Measurements from ENCODE around the gene ANKRD55. TPM values are rescaled to one million over a fixed set of nuclear protein-coding genes. Genes with fewer than 3 reads are reported as not detected.
"Not testable (repeated sequence)": the region's sequence is repeated elsewhere in the genome, so short reads cannot be mapped to it uniquely, and the experiment has no call there.

ANKRD55 gene
- total RNA-seq, 1 donor from 2014 or later = not detected

- Mint-ChIP-seq H3K9me3 (ENCODE audit: unreplicated experiment) (no peaks in the 10 kb centered on the region), H3K4me1 (ENCODE audit: low read depth, unreplicated experiment) (peaks cover 20% of the 10 kb centered on the region), H3K4me3 (ENCODE audit: unreplicated experiment) (no peak overlapping the region), H3K27me3 (ENCODE audit: low read depth, unreplicated experiment) (no peaks in the 10 kb centered on the region), H3K36me3 (ENCODE audit: low read depth, unreplicated experiment) (no peaks in the 10 kb centered on the region), H3K27ac (ENCODE audit: unreplicated experiment) (peak overlapping the region; percentile 95)
- Histone ChIP-seq H3K4me3 (ENCODE audit: insufficient read depth, low read depth, low read length) (no peak overlapping the region), H3K27me3 (ENCODE audit: insufficient read depth, low read length) (no peaks in the 10 kb centered on the region), H3K79me2 (ENCODE audit: insufficient read depth, low read length) (no peaks in the 10 kb centered on the region), H3K4me2 (ENCODE audit: low read length) (peak overlapping the region; percentile 71), H3K9ac (ENCODE audit: low read length) (peak overlapping the region; percentile 34), H4K20me1 (ENCODE audit: insufficient read depth, low read length) (no peaks in the 10 kb centered on the region), H3K36me3 (ENCODE audit: insufficient read depth, low read length) (no peaks in the 10 kb centered on the region), H3K4me1 (ENCODE audit: insufficient read depth, low read length) (peaks cover 17% of the 10 kb centered on the region), H2AFZ (ENCODE audit: low read depth, low read length) (no peak overlapping the region), H3K27ac (ENCODE audit: low read depth, low read length) (peak overlapping the region; percentile 71), H3K9me3 (ENCODE audit: insufficient read depth, low read depth, low read length) (no peaks in the 10 kb centered on the region)
- FAIRE-seq (peak; percentile 60), DNase-seq (ENCODE audit: low read depth) (peak; percentile 100)
- TF ChIP-seq EZH2 (IDR thresholded peaks at IDR 0.05; ENCODE audit: insufficient read depth, low read length) (no peak), CTCF (IDR thresholded peaks at IDR 0.05; ENCODE audit: insufficient read depth, low read depth, low read length) (no peak)
These were observed 109.4 kb downstream of the ANKRD55 start for GRCh38 chr5:56123531-56124243.

- H4K20me1 ChIP-seq (ENCODE audit: insufficient read depth, low read length); H3K9me3 ChIP-seq (ENCODE audit: insufficient read depth, low read depth, low read length); DNase-seq (ENCODE audit: low read depth); FAIRE-seq; H2AFZ ChIP-seq (ENCODE audit: low read depth, low read length); H3K36me3 ChIP-seq (ENCODE audit: insufficient read depth, low read length); H3K4me3 ChIP-seq (ENCODE audit: insufficient read depth, low read depth, low read length); H3K4me3 Mint-ChIP-seq (ENCODE audit: unreplicated experiment); H3K9me3 Mint-ChIP-seq (ENCODE audit: unreplicated experiment); H3K36me3 Mint-ChIP-seq (ENCODE audit: low read depth, unreplicated experiment); H3K79me2 ChIP-seq (ENCODE audit: insufficient read depth, low read length); H3K27me3 Mint-ChIP-seq (ENCODE audit: low read depth, unreplicated experiment); H3K27ac Mint-ChIP-seq (ENCODE audit: unreplicated experiment); H3K27me3 ChIP-seq (ENCODE audit: insufficient read depth, low read length): not testable (repeated sequence)
- Histone ChIP-seq H3K4me2 (ENCODE audit: low read length) (peak overlapping the region; percentile 71), H3K4me1 (ENCODE audit: insufficient read depth, low read length) (peaks cover 17% of the 10 kb centered on the region), H3K27ac (ENCODE audit: low read depth, low read length) (peak overlapping the region; percentile 71), H3K9ac (ENCODE audit: low read length) (peak overlapping the region; percentile 34)
- peaks cover 20% of the 10 kb centered on the region for H3K4me1 Mint-ChIP-seq (ENCODE audit: low read depth, unreplicated experiment)
These were observed 110.7 kb downstream of the ANKRD55 start for GRCh38 chr5:56122360-56122985.

- H4K20me1 ChIP-seq (ENCODE audit: insufficient read depth, low read length) = no peaks in the 10 kb centered on the region
- no peak for DNase-seq (ENCODE audit: low read depth)
- no peak overlapping the region for H3K9ac ChIP-seq (ENCODE audit: low read length)
- Mint-ChIP-seq H3K27me3 (ENCODE audit: low read depth, unreplicated experiment) (no peaks in the 10 kb centered on the region), H3K36me3 (ENCODE audit: low read depth, unreplicated experiment) (no peaks in the 10 kb centered on the region), H3K4me3 (ENCODE audit: unreplicated experiment) (no peak overlapping the region), H3K9me3 (ENCODE audit: unreplicated experiment) (no peaks in the 10 kb centered on the region), H3K27ac (ENCODE audit: unreplicated experiment) (no peak overlapping the region), H3K4me1 (ENCODE audit: low read depth, unreplicated experiment) (peaks cover 13% of the 10 kb centered on the region)
- H3K4me3 ChIP-seq (ENCODE audit: insufficient read depth, low read depth, low read length) = no peak overlapping the region
- TF ChIP-seq CTCF (IDR thresholded peaks at IDR 0.05; ENCODE audit: insufficient read depth, low read depth, low read length) (no peak), EZH2 (IDR thresholded peaks at IDR 0.05; ENCODE audit: insufficient read depth, low read length) (no peak)
- no peaks in the 10 kb centered on the region for H3K9me3 ChIP-seq (ENCODE audit: insufficient read depth, low read depth, low read length)
- H3K36me3 ChIP-seq (ENCODE audit: insufficient read depth, low read length) = no peaks in the 10 kb centered on the region
- H2AFZ ChIP-seq (ENCODE audit: low read depth, low read length) = no peak overlapping the region
- H3K27ac ChIP-seq (ENCODE audit: low read depth, low read length) = no peak overlapping the region
- no peak for FAIRE-seq
- H3K79me2 ChIP-seq (ENCODE audit: insufficient read depth, low read length) = no peaks in the 10 kb centered on the region
- H3K27me3 ChIP-seq (ENCODE audit: insufficient read depth, low read length) = no peaks in the 10 kb centered on the region
- H3K4me1 ChIP-seq (ENCODE audit: insufficient read depth, low read length) = peaks cover 9% of the 10 kb centered on the region
- H3K4me2 ChIP-seq (ENCODE audit: low read length) = no peak overlapping the region
These were observed 114.1 kb downstream of the ANKRD55 start for GRCh38 chr5:56119050-56119449.
